ENCODE measurements around the gene RNF223.
"Not testable (repeated sequence)": the region's sequence is repeated elsewhere in the genome, so short reads cannot be mapped to it uniquely, and the experiment has no call there.

The RNF223 gene

GRCh38 chr1:1058088-1058905, 15.8 kb downstream of the RNF223 start:
- WGBS (ENCODE audit: insufficient coverage), result 30% methylated on average over 22 of the region's 24 CpGs
- Histone ChIP-seq H3K4me3 (ENCODE audit: control insufficient read depth in 1 of 7, extremely low read depth in 1 of 7, insufficient read depth in 4 of 7, low read depth in 2 of 7, low read length in 6 of 7) (peak overlapping the region in 2 of 7 experiments; percentile 63 to 65), H3K9me3 (ENCODE audit: control extremely low read depth in 1 of 5, control insufficient read depth in 4 of 5, insufficient read depth in 2 of 5, low read depth in 1 of 5, low read length in 4 of 5) (no peaks in the 10 kb centered on the region), H3K36me3 (ENCODE audit: control insufficient read depth in 4 of 4, insufficient read depth in 4 of 4, low read length in 3 of 4) (no peaks in the 10 kb centered on the region), H3K27me3 (replicated peaks in 2 of 5; ENCODE audit: control insufficient read depth in 4 of 5, insufficient read depth in 5 of 5, low read length in 4 of 5) (peaks cover 0 to 62% (median 19%) of the 10 kb centered on the region in 5 experiments), H3K4me1 (ENCODE audit: control extremely low read depth in 1 of 4, control insufficient read depth in 4 of 4, insufficient read depth in 4 of 4, low read length in 3 of 4) (peaks cover 0 to 29% (median 26%) of the 10 kb centered on the region in 4 experiments), H3K27ac (ENCODE audit: insufficient read depth in 1 of 2, low read depth in 1 of 2, low read length in 2 of 2, poor library complexity in 1 of 2, severe bottlenecking in 2 of 2) (peak overlapping the region in 1 of 2 experiments; percentile 43)
- POLR2A ChIA-PET, result interaction anchor here (0.8 to 1.5 kb wide), 2 partner anchors 14 to 17 kb away, joined by 3 read pairs; no protein-coding TSS in a partner anchor
- DNase-seq, result no peak
- CTCF ChIA-PET, result interaction anchor here (0.8 to 1.5 kb wide), 2 partner anchors 18 to 45 kb away, joined by 3 to 9 read pairs; partner anchors contain the start of gene ISG15

DNA sequence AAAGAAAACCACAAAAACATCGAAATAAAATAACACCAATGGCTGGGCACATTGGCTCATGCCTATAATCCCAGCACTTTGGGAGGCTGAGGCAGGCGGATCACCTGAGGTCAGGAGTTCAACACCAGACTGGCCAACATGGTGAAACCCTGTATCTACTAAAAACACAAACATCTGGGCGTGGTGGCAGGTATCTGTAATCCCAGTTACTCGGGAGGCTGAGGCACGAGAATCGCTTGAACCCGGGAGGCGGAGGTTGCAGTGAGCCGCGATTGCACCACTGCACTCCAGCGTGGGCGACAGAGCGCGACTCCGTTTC, 16.4 kb downstream of the RNF223 start:
- Histone ChIP-seq H3K4me1 (ENCODE audit: control extremely low read depth in 1 of 4, control insufficient read depth in 4 of 4, insufficient read depth in 4 of 4, low read length in 3 of 4) (peaks cover 0 to 23% (median 20%) of the 10 kb centered on the region in 4 experiments), H3K27me3 (replicated peaks in 2 of 5; ENCODE audit: control insufficient read depth in 4 of 5, insufficient read depth in 5 of 5, low read length in 4 of 5) (peaks cover 0 to 56% (median 17%) of the 10 kb centered on the region in 5 experiments)
- DNase-seq; POLR2A ChIA-PET; H3K4me3 ChIP-seq (ENCODE audit: control insufficient read depth in 1 of 7, extremely low read depth in 1 of 7, insufficient read depth in 4 of 7, low read depth in 2 of 7, low read length in 6 of 7); CTCF ChIA-PET; H3K9me3 ChIP-seq (ENCODE audit: control extremely low read depth in 1 of 5, control insufficient read depth in 4 of 5, insufficient read depth in 2 of 5, low read depth in 1 of 5, low read length in 4 of 5); H3K27ac ChIP-seq (ENCODE audit: insufficient read depth in 1 of 2, low read depth in 1 of 2, low read length in 2 of 2, poor library complexity in 1 of 2, severe bottlenecking in 2 of 2); H3K36me3 ChIP-seq (ENCODE audit: control insufficient read depth in 4 of 4, insufficient read depth in 4 of 4, low read length in 3 of 4): not testable (repeated sequence)
- WGBS (ENCODE audit: insufficient coverage), result 91% methylated on average over 7 of the region's 15 CpGs

DNA sequence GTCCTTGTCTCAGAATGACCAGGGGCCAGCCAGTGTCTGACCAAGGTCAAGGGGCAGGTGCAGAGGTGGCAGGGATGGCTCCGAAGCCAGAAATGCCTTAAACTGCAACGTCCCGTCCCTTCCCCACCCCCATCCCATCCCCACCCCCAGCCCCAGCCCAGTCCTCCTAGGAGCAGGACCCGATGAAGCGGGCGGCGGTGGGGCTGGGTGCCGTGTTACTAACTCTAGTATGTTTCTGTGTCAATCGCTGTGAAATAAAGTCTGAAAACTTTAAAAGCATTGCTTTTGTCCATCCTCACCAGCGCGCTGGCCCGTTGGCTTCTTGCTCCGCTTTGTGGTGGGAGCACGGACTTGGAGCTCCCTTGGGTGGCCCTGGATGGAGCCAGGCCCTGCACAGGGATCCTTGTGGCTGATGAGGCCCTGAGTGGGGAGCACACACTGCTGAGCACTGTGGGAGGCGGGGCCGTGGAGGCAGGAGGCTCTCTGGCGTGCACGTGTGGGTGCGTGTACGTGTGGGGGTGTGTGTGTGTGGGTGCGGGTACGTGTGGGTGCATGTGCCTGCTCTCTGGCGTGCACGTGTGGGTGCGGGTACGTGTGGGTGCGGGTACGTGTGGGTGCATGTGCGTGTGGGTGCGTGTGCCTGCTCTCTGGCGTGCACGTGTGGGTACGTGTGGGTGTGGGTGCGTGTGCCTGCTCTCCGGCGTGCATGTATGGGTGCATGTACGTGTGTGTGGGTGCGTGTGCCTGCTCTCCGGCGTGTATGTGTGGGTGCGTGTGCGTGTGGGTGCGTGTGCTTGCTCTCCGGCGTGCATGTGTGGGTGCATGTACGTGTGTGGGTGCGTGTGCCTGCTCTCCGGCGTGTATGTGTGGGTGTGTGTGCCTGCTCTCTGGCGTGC, 18.0 kb downstream of the RNF223 start:
- H3K27me3 ChIP-seq (replicated peaks in 2 of 5; ENCODE audit: control insufficient read depth in 4 of 5, insufficient read depth in 5 of 5, low read length in 4 of 5), result peaks cover 0 to 41% (median 13%) of the 10 kb centered on the region in 5 experiments
- no peaks in the 10 kb centered on the region for H3K36me3 ChIP-seq (ENCODE audit: control insufficient read depth in 4 of 4, insufficient read depth in 4 of 4, low read length in 3 of 4)
- no peaks in the 10 kb centered on the region for H3K9me3 ChIP-seq (ENCODE audit: control extremely low read depth in 1 of 5, control insufficient read depth in 4 of 5, insufficient read depth in 2 of 5, low read depth in 1 of 5, low read length in 4 of 5)
- POLR2A ChIA-PET, result no interaction called here
- WGBS (ENCODE audit: insufficient coverage), result 97% methylated on average over 34 of the region's 50 CpGs
- CTCF ChIA-PET, result interaction anchor here (1.2 to 1.4 kb wide), 2 partner anchors 7 to 11 kb away, joined by 3 read pairs; no protein-coding TSS in a partner anchor
- no peak overlapping the region for H3K27ac ChIP-seq (ENCODE audit: insufficient read depth in 1 of 2, low read depth in 1 of 2, low read length in 2 of 2, poor library complexity in 1 of 2, severe bottlenecking in 2 of 2)
- H3K4me1 ChIP-seq (ENCODE audit: control extremely low read depth in 1 of 4, control insufficient read depth in 4 of 4, insufficient read depth in 4 of 4, low read length in 3 of 4), result peaks cover 0 to 17% (median 12%) of the 10 kb centered on the region in 4 experiments
- DNase-seq, result no peak
- no peak overlapping the region for H3K4me3 ChIP-seq (ENCODE audit: control insufficient read depth in 1 of 7, extremely low read depth in 1 of 7, insufficient read depth in 4 of 7, low read depth in 2 of 7, low read length in 6 of 7)

DNA sequence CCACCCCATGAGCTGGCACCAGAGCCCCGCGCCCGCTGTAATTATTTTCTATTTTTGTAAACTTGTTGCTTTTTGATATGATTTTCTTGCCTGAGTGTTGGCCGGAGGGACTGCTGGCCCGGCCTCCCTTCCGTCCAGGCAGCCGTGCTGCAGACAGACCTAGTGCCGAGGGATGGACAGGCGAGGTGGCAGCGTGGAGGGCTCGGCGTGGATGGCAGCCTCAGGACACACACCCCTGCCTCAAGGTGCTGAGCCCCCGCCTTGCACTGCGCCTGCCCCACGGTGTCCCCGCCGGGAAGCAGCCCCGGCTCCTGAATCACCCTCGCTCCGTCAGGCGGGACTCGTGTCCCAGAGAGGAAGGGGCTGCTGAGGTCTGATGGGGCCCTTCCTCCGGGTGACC, 19.1 kb downstream of the RNF223 start:
- ChIA-PET CTCF (interaction anchor here (1.2 to 1.4 kb wide), 3 partner anchors 9 to 16 kb away, joined by 3 to 4 read pairs (median 3); no protein-coding TSS in a partner anchor), POLR2A (no interaction called here)
- Histone ChIP-seq H3K9me3 (ENCODE audit: control extremely low read depth in 1 of 5, control insufficient read depth in 4 of 5, insufficient read depth in 2 of 5, low read depth in 1 of 5, low read length in 4 of 5) (no peaks in the 10 kb centered on the region), H3K27me3 (replicated peaks in 2 of 5; ENCODE audit: control insufficient read depth in 4 of 5, insufficient read depth in 5 of 5, low read length in 4 of 5) (peaks cover 0 to 30% (median 9%) of the 10 kb centered on the region in 5 experiments), H3K4me3 (ENCODE audit: control insufficient read depth in 1 of 7, extremely low read depth in 1 of 7, insufficient read depth in 4 of 7, low read depth in 2 of 7, low read length in 6 of 7) (no peak overlapping the region), H3K36me3 (ENCODE audit: control insufficient read depth in 4 of 4, insufficient read depth in 4 of 4, low read length in 3 of 4) (no peaks in the 10 kb centered on the region), H3K27ac (ENCODE audit: insufficient read depth in 1 of 2, low read depth in 1 of 2, low read length in 2 of 2, poor library complexity in 1 of 2, severe bottlenecking in 2 of 2) (no peak overlapping the region), H3K4me1 (ENCODE audit: control extremely low read depth in 1 of 4, control insufficient read depth in 4 of 4, insufficient read depth in 4 of 4, low read length in 3 of 4) (peaks cover 0 to 16% (median 11%) of the 10 kb centered on the region in 4 experiments)
- no peak for DNase-seq
- WGBS (ENCODE audit: insufficient coverage), result 95% methylated on average over 23 of the region's 23 CpGs

- POLR2A ChIA-PET, result no interaction called here
- CTCF ChIA-PET, result interaction anchor here (1.3 to 1.4 kb wide), 2 partner anchors 9 to 15 kb away, joined by 3 to 4 read pairs; no protein-coding TSS in a partner anchor
Observed at GRCh38 chr1:1054099-1054700, 19.9 kb downstream of the RNF223 start.

GRCh38 chr1:1053682-1054081, 20.4 kb downstream of the RNF223 start:
- POLR2A ChIA-PET, result no interaction called here

More at GRCh38 chr1:1054099-1054700, 19.9 kb downstream of the RNF223 start:
- WGBS (ENCODE audit: insufficient coverage), result 96% methylated on average over 18 of the region's 18 CpGs
- Histone ChIP-seq H3K27ac (ENCODE audit: insufficient read depth in 1 of 2, low read depth in 1 of 2, low read length in 2 of 2, poor library complexity in 1 of 2, severe bottlenecking in 2 of 2) (no peak overlapping the region), H3K4me1 (ENCODE audit: control extremely low read depth in 1 of 4, control insufficient read depth in 4 of 4, insufficient read depth in 4 of 4, low read length in 3 of 4) (peaks cover 0 to 8% (median 7%) of the 10 kb centered on the region in 4 experiments), H3K9me3 (ENCODE audit: control extremely low read depth in 1 of 5, control insufficient read depth in 4 of 5, insufficient read depth in 2 of 5, low read depth in 1 of 5, low read length in 4 of 5) (no peaks in the 10 kb centered on the region), H3K4me3 (ENCODE audit: control insufficient read depth in 1 of 7, extremely low read depth in 1 of 7, insufficient read depth in 4 of 7, low read depth in 2 of 7, low read length in 6 of 7) (no peak overlapping the region), H3K27me3 (replicated peaks in 2 of 5; ENCODE audit: control insufficient read depth in 4 of 5, insufficient read depth in 5 of 5, low read length in 4 of 5) (peaks cover 0 to 27% (median 9%) of the 10 kb centered on the region in 5 experiments), H3K36me3 (ENCODE audit: control insufficient read depth in 4 of 4, insufficient read depth in 4 of 4, low read length in 3 of 4) (no peaks in the 10 kb centered on the region)
- DNase-seq, result no peak

More at GRCh38 chr1:1053682-1054081, 20.4 kb downstream of the RNF223 start:
- Histone ChIP-seq H3K9me3 (ENCODE audit: control extremely low read depth in 1 of 5, control insufficient read depth in 4 of 5, insufficient read depth in 2 of 5, low read depth in 1 of 5, low read length in 4 of 5) (no peaks in the 10 kb centered on the region), H3K27ac (ENCODE audit: insufficient read depth in 1 of 2, low read depth in 1 of 2, low read length in 2 of 2, poor library complexity in 1 of 2, severe bottlenecking in 2 of 2) (no peak overlapping the region), H3K36me3 (ENCODE audit: control insufficient read depth in 4 of 4, insufficient read depth in 4 of 4, low read length in 3 of 4) (no peaks in the 10 kb centered on the region), H3K27me3 (replicated peaks in 2 of 5; ENCODE audit: control insufficient read depth in 4 of 5, insufficient read depth in 5 of 5, low read length in 4 of 5) (peaks cover 0 to 22% (median 7%) of the 10 kb centered on the region in 5 experiments), H3K4me3 (ENCODE audit: control insufficient read depth in 1 of 7, extremely low read depth in 1 of 7, insufficient read depth in 4 of 7, low read depth in 2 of 7, low read length in 6 of 7) (no peak overlapping the region), H3K4me1 (ENCODE audit: control extremely low read depth in 1 of 4, control insufficient read depth in 4 of 4, insufficient read depth in 4 of 4, low read length in 3 of 4) (peaks cover 0 to 4% (median 2%) of the 10 kb centered on the region in 4 experiments)
- CTCF ChIA-PET, result interaction anchor here (1.3 kb wide), 1 partner anchor 15 kb away, joined by 4 read pairs; no protein-coding TSS in a partner anchor
- 98% methylated on average over 18 of the region's 18 CpGs for WGBS (ENCODE audit: insufficient coverage)
- DNase-seq, result no peak
